CD4-positive, alpha-beta T cell treated with Interleukin-10 for 1 hour (primary cell): ENCODE measurements around the gene TCF3.
"Not testable (repeated sequence)": the region's sequence is repeated elsewhere in the genome, so short reads cannot be mapped to it uniquely, and the experiment has no call there.

Source experiments
- DNase-seq: peaks from one replicate; pipeline ENCODE4 v3.0.0-alpha.2; 2020

TCF3 gene

DNA sequence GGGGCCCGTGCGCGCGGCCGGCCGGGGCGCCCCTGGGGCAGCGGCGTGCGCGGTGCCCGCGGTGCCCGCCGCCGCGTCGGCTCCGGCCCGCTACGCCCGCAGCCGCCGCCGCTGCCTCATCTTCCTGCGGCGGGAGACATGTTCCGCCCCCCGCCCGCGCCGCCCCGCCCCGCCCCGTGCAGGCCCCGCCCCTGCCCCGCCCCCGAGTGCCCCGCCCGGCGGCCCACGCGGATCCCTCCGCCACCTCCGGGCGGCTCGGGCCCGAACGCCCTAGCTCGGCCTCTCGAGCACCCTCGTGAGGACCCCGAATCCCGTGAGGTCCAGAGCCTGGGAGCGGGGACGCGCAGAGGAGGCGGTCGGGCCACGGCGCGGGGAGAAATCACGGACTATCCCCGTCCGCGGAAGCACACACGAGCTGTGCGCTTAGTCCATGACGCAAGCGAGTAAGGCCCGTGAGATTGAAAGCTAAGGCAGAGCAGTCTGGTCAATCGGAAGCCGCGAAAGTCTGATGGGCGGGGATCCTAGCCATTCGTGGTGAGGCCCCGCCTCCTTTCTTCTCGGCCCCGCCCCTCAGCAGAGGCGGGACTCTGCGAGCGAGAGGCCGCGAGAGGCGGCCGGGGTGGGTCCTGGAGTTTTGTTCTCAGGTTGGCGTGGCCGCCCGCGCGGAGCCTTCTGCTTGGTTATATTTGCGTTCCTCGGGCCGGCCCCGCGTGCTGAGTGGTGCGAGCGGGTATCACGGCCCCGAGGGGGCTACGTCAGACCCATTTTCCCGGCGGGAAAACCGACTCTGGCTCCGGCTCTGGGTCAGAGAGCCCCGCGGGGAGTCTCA is at the start of gene TCF3:
Gene TCF3 (minus strand): TSS at position 145 of the 829 bp plus-strand sequence. CDS start 2,367 bp downstream, outside the sequence.
- DNase-seq = peak; percentile 99

DNA sequence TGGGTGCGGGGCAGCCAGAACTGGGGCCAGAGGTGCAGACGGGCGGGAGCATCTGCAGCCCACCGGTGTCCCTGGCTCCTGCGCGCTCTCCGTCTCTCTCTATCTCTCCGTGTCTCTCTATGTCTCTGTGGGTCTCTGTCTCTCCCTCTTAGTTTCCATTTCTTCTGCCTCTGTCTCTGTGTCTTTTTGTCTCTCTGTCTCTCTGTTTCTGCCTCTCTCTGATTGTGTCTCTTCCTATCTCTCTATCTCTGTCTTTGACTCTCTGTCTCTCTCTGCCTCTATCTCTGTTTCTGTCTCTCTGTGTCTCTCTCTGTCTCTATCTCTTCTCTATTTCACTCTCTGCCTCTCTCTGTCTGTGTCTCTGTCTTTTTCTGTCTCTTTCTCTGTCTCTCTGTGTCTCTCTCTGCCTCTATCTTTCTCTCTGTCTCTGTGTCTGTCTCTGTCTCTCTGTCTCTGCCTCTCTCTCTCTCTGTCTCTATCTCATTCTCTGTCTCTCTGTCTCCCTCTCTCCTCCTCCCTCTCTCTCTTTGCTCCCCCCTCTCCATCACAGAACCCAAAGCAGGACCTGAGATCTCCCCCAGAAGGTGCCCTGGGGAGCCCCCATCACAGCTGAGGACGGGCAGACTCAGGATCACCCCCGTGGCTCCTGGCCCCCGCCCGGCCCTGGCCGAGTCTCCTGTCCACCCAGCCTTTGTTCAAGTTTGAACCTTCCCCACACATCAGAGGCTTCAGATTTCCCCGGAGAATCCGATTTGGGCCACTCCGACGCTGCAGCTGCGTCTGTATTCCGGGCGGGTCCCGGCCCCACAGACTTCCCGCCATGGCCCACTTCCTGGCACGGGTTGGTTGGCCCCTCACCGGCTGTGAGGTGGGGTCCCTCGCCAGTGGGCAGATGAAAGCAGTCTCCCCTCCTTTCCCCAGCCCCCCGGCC is 48.6 kb upstream of the TCF3 start:
- no peak for DNase-seq

GRCh38 chr19:1699998-1700732 is 47.8 kb upstream of the TCF3 start:
- no peak for DNase-seq

DNA sequence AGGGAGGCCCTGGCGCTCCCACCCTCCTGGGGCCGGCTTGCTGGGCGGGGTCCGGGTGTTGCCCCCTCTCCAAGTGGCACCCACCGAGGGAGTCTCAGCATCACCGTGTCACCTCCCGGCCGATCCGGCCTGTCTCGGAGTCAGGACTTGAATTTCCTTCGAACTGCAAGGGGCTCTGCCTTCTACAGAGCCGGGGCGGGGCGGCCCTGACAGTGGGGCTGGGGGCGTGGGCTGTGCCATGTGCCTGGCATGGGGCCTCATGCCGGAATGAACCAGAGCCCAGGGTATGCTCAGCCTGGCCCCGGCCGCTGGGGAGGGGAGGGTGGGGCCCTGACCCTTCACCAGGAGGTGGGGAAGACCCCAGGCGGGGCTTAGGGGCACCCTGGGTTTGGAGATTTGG is 47.0 kb upstream of the TCF3 start:
- no peak for DNase-seq

GRCh38 chr19:1698636-1699035 is 46.2 kb upstream of the TCF3 start:
- DNase-seq = no peak

GRCh38 chr19:1695481-1695880 is 43.1 kb upstream of the TCF3 start:
- not testable (repeated sequence) for DNase-seq

GRCh38 chr19:1691589-1692290 is 39.3 kb upstream of the TCF3 start:
- DNase-seq = no peak

- peak; percentile 57 for DNase-seq
Measured at GRCh38 chr19:1690699-1691307, 38.4 kb upstream of the TCF3 start.

DNA sequence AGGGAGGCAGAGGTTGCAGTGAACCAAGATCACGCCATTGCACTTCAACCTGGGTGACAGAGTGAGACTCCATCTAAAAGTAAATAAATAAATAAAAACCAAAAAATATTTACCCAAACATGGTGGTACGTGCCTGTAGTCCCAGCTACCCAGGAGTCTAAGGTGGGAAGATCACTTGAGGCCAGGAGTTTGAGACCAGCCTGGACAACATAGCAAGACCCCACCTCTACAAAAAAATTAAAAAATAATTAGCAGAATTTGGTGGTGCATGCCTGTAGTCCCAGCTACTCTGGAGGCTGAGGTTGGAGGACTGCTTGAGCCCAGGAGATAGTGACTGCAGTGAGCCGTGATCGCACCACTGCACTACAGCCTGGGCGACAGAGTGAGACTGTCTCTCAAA is 33.4 kb upstream of the TCF3 start:
- DNase-seq = not testable (repeated sequence)

- no peak for DNase-seq
Measured at GRCh38 chr19:1685046-1685445, 32.6 kb upstream of the TCF3 start.

- no peak for DNase-seq
Measured at GRCh38 chr19:1684573-1684912, 32.1 kb upstream of the TCF3 start.

DNA sequence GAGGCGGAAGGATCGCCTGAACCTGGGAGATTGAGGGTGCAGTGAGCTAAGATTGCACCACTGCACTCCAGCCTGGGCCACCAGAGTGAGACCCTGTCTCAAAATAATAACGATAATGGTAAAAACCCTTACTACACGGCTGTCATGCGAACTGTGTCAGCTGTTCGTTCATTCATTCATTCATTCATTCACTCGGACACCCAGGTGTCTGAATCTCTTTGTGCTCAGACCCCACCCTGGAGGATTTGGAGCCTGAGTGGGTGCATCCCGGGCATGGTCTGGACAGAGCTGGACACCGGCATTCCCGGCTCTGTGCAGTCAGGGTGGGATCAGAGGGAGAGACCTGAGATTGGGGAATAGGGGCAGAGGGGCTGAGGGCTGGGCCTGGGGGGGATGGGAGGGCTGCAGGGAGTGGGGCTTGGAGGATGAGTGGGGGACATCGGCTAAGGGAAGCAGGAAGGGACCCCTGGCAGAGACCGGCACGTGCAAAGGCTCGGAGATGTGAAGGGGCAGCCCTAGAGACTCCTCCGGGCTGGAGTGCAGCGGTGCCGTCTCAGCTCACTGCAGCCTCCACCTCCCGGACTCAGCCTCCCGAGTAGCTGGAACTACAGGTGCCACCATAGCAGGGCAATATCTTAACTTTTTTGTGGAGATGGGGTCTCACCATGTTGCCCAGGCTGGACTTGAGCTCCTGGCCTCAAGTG is 31.6 kb upstream of the TCF3 start:
- no peak for DNase-seq

GRCh38 chr19:1680976-1681375 is 28.6 kb upstream of the TCF3 start:
- DNase-seq = no peak

GRCh38 chr19:1678073-1678472 is 25.7 kb upstream of the TCF3 start:
- DNase-seq = no peak

GRCh38 chr19:1676351-1677266 is 24.2 kb upstream of the TCF3 start:
- no peak for DNase-seq

DNA sequence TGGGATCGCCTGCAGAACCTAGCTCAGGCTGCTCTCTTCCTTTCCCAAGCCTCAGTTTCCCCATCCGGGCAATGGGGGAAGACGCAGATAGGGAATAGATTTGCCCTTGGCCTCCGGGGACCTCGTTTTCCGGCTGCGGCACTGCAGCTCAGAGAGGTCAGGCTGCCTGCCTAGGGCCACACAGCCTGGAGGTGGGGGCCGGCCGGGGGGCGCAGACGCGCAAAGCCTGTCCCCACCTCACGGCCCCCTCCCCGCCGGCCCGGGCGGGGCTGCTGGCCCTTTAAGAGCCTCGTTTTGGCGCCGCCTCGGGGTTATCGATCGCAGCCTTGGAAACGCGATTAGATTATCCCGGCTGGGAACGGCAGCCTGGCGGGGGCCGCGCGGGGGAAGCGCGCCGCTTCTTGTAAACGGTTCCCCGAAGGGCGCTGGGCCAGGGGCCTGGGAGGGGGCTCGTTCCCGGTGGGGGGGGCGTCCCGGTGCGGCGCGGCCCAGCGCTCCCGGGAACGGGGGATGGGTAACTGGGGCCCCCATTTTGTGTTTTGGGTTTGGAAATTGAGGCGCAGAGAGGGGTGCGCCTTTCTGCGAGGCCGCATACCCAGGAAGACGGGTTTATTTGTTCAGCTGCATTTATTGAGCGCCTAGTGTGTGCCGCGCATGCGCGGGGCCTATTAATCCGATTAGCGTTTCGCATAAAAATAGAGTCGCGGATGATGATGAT is 23.4 kb upstream of the TCF3 start:
- DNase-seq = no peak

GRCh38 chr19:1674293-1674679 is 21.9 kb upstream of the TCF3 start:
- no peak for DNase-seq

DNA sequence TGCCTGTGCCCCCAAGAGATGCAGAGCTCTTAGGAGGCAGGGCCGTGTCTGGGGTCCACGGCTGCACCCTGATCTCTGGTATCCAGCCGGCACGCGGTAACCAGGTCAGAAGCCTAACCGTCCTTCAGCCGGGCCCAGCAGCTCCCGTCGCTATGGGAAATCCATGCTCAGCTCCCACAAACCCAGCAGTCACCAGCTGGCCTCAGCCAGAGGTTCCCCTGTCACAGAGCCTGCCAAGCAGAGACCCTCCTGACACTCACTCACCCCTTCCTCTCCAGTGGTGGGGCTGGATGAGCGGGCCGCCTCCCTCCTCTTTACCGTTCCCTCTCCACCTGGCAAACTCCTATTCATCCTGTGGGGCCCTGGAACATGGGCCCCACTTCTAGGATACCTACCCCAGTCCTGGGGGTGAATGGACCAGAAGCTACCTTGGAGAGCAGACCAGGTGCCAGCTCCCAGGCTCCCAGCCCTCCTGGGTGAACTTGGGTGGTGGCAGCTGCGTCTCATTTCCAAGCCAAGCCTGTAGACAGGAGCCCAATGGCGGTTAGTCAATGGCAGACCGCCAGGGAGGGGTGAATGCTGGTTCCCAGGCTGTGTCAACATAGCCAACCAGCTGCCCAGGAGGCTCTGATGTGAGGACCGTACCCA is 21.4 kb upstream of the TCF3 start:
- DNase-seq = no peak
